Coronary artery (tissue), 2 donors: ENCODE measurements around the gene SLC2A4RG.
"Not testable (repeated sequence)": the region's sequence is repeated elsewhere in the genome, so short reads cannot be mapped to it uniquely, and the experiment has no call there.

Experiments
- DNase-seq: peaks from one replicate; pipeline ENCODE4 v3.0.0-alpha.2; 2017; ENCODE audit warnings: low spot score
- H3K27ac ChIP-seq, 2 donors: fragments of 200-600 bp; sonication (generic); one replicate each; pipeline ENCODE4 v1.5.1; 2016 to 2019
- H3K4me3 ChIP-seq: fragments of 200-600 bp; sonication (generic); 2 replicates; pipeline ENCODE4 v1.5.1; 2016; ENCODE audit warnings: mild to moderate bottlenecking, moderate library complexity
- CTCF ChIP-seq: fragments of 200-600 bp; sonication (generic); IDR thresholded peaks from one replicate; pipeline ENCODE4 v1.5.1; 2019; ENCODE audit warnings: antibody characterized with exemption

SLC2A4RG gene

GRCh38 chr20:63711085-63711645, 28.4 kb upstream of the SLC2A4RG start:
- no peak for TF ChIP-seq CTCF
- no peak overlapping the region for H3K4me3 ChIP-seq
- DNase-seq = no peak
- H3K27ac ChIP-seq = no peak overlapping the region

- Histone ChIP-seq H3K4me3 (no peak overlapping the region), H3K27ac (no peak overlapping the region)
- TF ChIP-seq CTCF = no peak
- DNase-seq = no peak
Observed at GRCh38 chr20:63712191-63712590, 27.4 kb upstream of the SLC2A4RG start.

- no peak for DNase-seq
- H3K4me3 ChIP-seq = no peak overlapping the region
- H3K27ac ChIP-seq = no peak overlapping the region
- TF ChIP-seq CTCF = no peak
Observed at GRCh38 chr20:63714858-63715257, 24.7 kb upstream of the SLC2A4RG start.

- no peak overlapping the region for H3K4me3 ChIP-seq
- no peak for TF ChIP-seq CTCF
- H3K27ac ChIP-seq = no peak overlapping the region
- DNase-seq = no peak
Observed at GRCh38 chr20:63718996-63719395, 20.6 kb upstream of the SLC2A4RG start.

GRCh38 chr20:63722967-63723622, 16.5 kb upstream of the SLC2A4RG start:
- H3K4me3 ChIP-seq, DNase-seq, H3K27ac ChIP-seq: not testable (repeated sequence)

GRCh38 chr20:63730189-63730733, 9.3 kb upstream of the SLC2A4RG start:
- not testable (repeated sequence) for DNase-seq, H3K27ac ChIP-seq

GRCh38 chr20:63731410-63731809, 8.2 kb upstream of the SLC2A4RG start:
- no peak for TF ChIP-seq CTCF
- DNase-seq = no peak
- Histone ChIP-seq H3K4me3 (no peak overlapping the region), H3K27ac (no peak overlapping the region)

More at GRCh38 chr20:63730189-63730733, 9.3 kb upstream of the SLC2A4RG start:
- H3K4me3 ChIP-seq = not testable (repeated sequence)
